ENCODE data around the gene PATL1.

The PATL1 gene

DNA sequence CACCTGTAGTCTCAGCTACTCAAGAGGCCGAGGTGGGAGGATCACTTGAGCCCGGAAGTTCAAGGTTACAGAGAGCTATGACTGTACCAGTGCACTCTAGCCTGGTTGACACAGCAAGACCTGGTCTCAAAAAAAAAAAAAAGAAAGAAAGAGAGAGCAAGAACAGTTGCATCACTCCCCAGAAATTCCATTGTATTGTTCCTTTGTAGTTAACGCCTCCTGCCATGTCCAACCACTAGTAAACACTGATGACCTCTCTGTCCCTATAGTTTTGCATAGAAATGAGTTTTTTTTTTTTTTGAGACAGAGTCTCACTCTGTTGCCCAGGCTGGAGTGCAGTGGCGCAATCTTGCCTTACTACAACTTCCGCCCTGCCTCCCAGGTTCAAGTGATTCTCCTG, 10.8 kb downstream of the PATL1 start:
- H3K27ac ChIP-seq: no peak overlapping the region
- TF ChIP-seq ZFX (IDR thresholded peaks at IDR 0.05; ENCODE audit: borderline replicate concordance) (no peak), CTCF (IDR thresholded peaks at IDR 0.05) (no peak)

DNA sequence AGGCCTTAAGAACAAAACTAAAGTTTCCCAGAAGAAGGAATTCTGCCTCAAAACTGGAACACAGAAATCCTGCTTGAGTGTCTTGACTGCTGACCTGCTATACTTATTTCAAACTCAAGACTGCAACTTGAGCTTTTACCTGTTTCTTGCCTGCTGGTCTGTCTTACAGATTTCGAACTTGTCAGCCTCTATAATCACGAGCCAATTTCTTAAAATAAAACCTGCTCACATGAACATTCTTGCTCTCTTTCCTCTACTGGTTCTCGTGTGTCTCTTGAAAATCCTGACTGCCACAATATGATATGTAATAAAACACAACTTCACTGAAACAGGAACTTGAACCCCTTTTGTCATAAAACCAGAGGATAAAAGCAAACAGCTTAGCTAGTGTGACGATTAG, 13.9 kb downstream of the PATL1 start:
- no peak overlapping the region for H3K27ac ChIP-seq
- TF ChIP-seq ZFX (IDR thresholded peaks at IDR 0.05; ENCODE audit: borderline replicate concordance) (no peak), CTCF (IDR thresholded peaks at IDR 0.05) (no peak)

GRCh38 chr11:59647245-59647980, 21.4 kb downstream of the PATL1 start:
- TF ChIP-seq CTCF (IDR thresholded peaks at IDR 0.05) (no peak), ZFX (IDR thresholded peaks at IDR 0.05; ENCODE audit: borderline replicate concordance) (no peak)
- H3K27ac ChIP-seq: no peak overlapping the region

DNA sequence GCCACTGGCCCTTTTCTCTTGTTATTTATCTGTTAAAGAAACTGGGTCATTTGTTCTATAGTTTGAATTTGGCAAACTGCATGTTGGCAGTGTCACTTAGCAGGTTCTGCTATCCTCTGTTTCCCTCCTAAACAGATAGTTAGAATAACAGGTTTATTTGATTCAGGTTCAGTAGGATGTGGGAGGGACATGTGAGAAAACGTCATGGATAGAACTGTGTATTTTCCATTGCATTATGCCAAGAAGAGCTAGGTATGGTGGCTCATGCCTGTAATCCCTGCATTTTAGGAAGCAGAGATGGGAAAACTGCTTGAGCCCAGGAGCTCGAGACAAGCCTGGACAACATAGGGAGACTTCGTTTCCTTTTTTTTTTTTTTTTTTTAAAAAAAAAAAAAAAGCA, 24.3 kb downstream of the PATL1 start:
- no peak for TF ChIP-seq CTCF (IDR thresholded peaks at IDR 0.05)
- TF ChIP-seq ZFX (IDR thresholded peaks at IDR 0.05; ENCODE audit: borderline replicate concordance): no peak
- no peak overlapping the region for H3K27ac ChIP-seq

DNA sequence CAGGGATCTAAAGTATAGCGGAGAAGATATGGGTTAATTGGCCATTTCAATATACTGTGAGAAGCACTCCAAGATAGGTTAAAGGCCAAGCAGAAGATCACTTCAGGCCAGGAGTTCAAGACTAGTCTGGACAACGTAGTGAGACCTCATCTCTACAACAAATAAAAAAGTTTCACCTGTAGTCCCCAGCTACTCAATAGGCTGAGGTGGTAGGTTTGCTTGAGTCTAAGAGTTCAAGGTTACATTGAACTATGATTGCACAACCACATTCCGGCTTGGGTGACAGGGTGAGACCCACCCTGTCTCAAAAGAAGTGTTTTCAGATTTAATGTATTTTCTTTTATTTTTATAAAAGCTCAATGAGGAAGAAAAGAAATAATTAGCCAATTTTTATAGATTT, 25.4 kb downstream of the PATL1 start:
- H3K27ac ChIP-seq: no peak overlapping the region
- TF ChIP-seq ZFX (IDR thresholded peaks at IDR 0.05; ENCODE audit: borderline replicate concordance) (no peak), CTCF (IDR thresholded peaks at IDR 0.05) (no peak)

DNA sequence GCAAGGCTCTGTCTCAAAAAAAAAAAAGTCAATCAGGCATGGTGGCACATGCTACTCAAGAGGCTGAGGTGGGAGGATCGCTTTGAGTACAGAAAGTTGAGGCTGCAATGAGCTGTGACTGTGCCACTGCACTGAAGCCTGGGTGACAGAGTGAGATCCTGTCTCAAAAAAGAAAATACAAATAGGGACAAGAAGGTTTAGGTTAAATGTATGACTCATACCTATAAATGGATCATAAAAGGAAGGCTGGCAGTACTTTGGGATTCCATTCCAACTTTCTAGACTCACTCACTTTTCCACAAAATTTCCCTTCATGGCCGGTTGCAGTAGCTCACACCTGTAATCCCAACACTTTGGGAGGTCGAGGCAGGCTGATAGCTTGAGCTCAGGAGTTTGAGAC, 27.7 kb downstream of the PATL1 start:
- TF ChIP-seq ZFX (IDR thresholded peaks at IDR 0.05; ENCODE audit: borderline replicate concordance): no peak
- no peak for TF ChIP-seq CTCF (IDR thresholded peaks at IDR 0.05)
- no peak overlapping the region for H3K27ac ChIP-seq

- TF ChIP-seq CTCF (IDR thresholded peaks at IDR 0.05) (no peak), ZFX (IDR thresholded peaks at IDR 0.05; ENCODE audit: borderline replicate concordance) (no peak)
- no peak overlapping the region for H3K27ac ChIP-seq
These were observed 38.3 kb downstream of the PATL1 start for GRCh38 chr11:59630493-59630892.

All from 22Rv1 (cell line).